DOHH2 (cell line): ENCODE data around the gene KRT2.

Source experiments
- CTCF ChIP-seq: fragments of 200-600 bp; sonication (generic); IDR thresholded peaks from one replicate; pipeline ENCODE4 v1.5.1; 2014; ENCODE audit warnings: antibody characterized with exemption, mild to moderate bottlenecking, low read depth, low read length; ENCODE audit not compliant: poor library complexity, severe bottlenecking
- EZH2phosphoT487 ChIP-seq: fragments of 200-600 bp; sonication (generic); IDR thresholded peaks from 2 replicates; pipeline ENCODE4 v1.6.1; 2017; ENCODE audit warnings: borderline replicate concordance, mild to moderate bottlenecking, antibody characterized with exemption, low read length, moderate library complexity, mixed read lengths

- no peak for TF ChIP-seq CTCF
- TF ChIP-seq EZH2phosphoT487: no peak
Measured at GRCh38 chr12:52687497-52688385, 35.7 kb upstream of the KRT2 start.
